Astrocyte of the spinal cord (primary cell): Measurements from ENCODE around the gene GJA9.

ENCODE experiments used
- DNase-seq: peaks from one replicate; pipeline ENCODE4 v3.0.0; 2011; ENCODE audit warnings: low read depth, low spot score
- H3K4me3 ChIP-seq: 2 replicates; pipeline ENCODE4 v1.5.1; 2011; ENCODE audit warnings: low read depth, mild to moderate bottlenecking, low read length, moderate library complexity
- CTCF ChIP-seq: IDR thresholded peaks from 2 replicates; pipeline ENCODE4 v1.5.1; 2012; ENCODE audit warnings: low read depth, mild to moderate bottlenecking, low read length, inconsistent platforms
- in situ Hi-C: cut with HindIII; loops from 2 replicates; pipeline ENCODE4 v1.10.0; 2017; ENCODE audit warnings: low sequenced_read_pairs

GJA9 gene

DNA sequence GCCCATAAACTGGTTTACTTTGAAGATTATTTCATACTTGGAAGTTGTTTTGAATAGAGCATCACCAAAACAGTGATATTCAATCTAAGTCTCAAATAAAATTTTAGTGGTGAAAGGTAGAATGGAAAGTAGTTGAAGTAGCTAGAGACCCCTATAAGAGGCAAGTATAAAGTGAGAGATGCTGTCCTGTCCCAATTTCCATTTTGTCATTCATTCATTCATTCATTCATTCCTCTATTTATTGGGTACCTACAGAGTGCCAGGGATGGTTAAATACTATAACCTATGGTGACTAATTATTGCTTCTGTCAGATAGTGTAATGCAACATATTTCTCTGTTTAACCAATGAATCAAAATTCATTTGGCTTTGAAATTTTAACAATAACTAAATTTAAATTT is 54.5 kb downstream of the GJA9 start:
- no peak overlapping the region for H3K4me3 ChIP-seq
- DNase-seq, result no peak
- TF ChIP-seq CTCF, result no peak
- in situ Hi-C loops, result no loop called here

GRCh38 chr1:38826262-38826661 is 55.1 kb downstream of the GJA9 start:
- no peak for DNase-seq
- H3K4me3 ChIP-seq, result no peak overlapping the region
- in situ Hi-C loops, result no loop called here
- no peak for TF ChIP-seq CTCF
